ENCODE data around the gene PTPRA. TPM values are rescaled to one million over a fixed set of nuclear protein-coding genes. Genes with fewer than 3 reads are reported as not detected.

The PTPRA gene
- total RNA-seq, 1 experiment from 2014 or later = 47.2 TPM

- H3K27me3 Mint-ChIP-seq (ENCODE audit: low read depth) = no peaks in the 10 kb centered on the region; the same call in 1 of the 2 replicates
- CTCF ChIA-PET = interaction anchor here (0.9 kb wide), 1 partner anchor 94 kb away, joined by 4 read pairs; no protein-coding TSS in a partner anchor
- H3K36me3 Mint-ChIP-seq = peaks cover 28% of the 10 kb centered on the region
- no peak for DNase-seq (ENCODE audit: low spot score)
- POLR2A ChIA-PET = no interaction called here
- peaks cover 14% of the 10 kb centered on the region for H3K9me3 Mint-ChIP-seq
- peaks cover 8% of the 10 kb centered on the region for H3K4me1 Mint-ChIP-seq
- no peak overlapping the region for H3K4me3 Mint-ChIP-seq
- ATAC-seq = no peak
- H3K27ac Mint-ChIP-seq = peak overlapping the region; percentile 64; the same call in 1 of the 2 replicates
- no peak for TF ChIP-seq ZBTB21 (CRISPR knock-in tag; IDR thresholded peaks at IDR 0.05; ENCODE audit: borderline replicate concordance)
- no peak for TF ChIP-seq CREM (CRISPR knock-in tag; IDR thresholded peaks at IDR 0.05)
- no peak for TF ChIP-seq ZNF512 (CRISPR knock-in tag; IDR thresholded peaks at IDR 0.05; ENCODE audit: borderline replicate concordance)
- TF ChIP-seq AR (CRISPR knock-in tag; IDR thresholded peaks at IDR 0.05) = no peak
- TF ChIP-seq GTF2I (CRISPR knock-in tag; conservative IDR thresholded peaks at IDR 0.05) = no peak
- TF ChIP-seq EMX1 (CRISPR knock-in tag; IDR thresholded peaks at IDR 0.05) = no peak
- TF ChIP-seq MYBL2 (CRISPR knock-in tag; IDR thresholded peaks at IDR 0.05) = no peak
- no peak for TF ChIP-seq JUN (CRISPR knock-in tag; IDR thresholded peaks at IDR 0.05)
- no peak for TF ChIP-seq ZNF671 (CRISPR knock-in tag; IDR thresholded peaks at IDR 0.05)
- no peak for TF ChIP-seq TEAD1 (CRISPR knock-in tag; IDR thresholded peaks at IDR 0.05)
- no peak for TF ChIP-seq ZBTB43 (CRISPR knock-in tag; IDR thresholded peaks at IDR 0.05)
- TF ChIP-seq NR1H2 (CRISPR knock-in tag; IDR thresholded peaks at IDR 0.05) = no peak
- TF ChIP-seq HMGXB4 (CRISPR knock-in tag; IDR thresholded peaks at IDR 0.05) = no peak
- TF ChIP-seq RORB (CRISPR knock-in tag; IDR thresholded peaks at IDR 0.05) = no peak
- no peak for TF ChIP-seq ZSCAN18 (CRISPR knock-in tag; IDR thresholded peaks at IDR 0.05)
- no peak for TF ChIP-seq ZNF317 (CRISPR knock-in tag; IDR thresholded peaks at IDR 0.05; ENCODE audit: borderline replicate concordance, low read depth)
- no peak for TF ChIP-seq E2F4 (CRISPR knock-in tag; IDR thresholded peaks at IDR 0.05; ENCODE audit: borderline replicate concordance, low read depth)
- TF ChIP-seq TP53 (CRISPR knock-in tag; IDR thresholded peaks at IDR 0.05) = no peak
- no peak for TF ChIP-seq ZNF281 (CRISPR knock-in tag; IDR thresholded peaks at IDR 0.05)
Measured at GRCh38 chr20:2907519-2907918, 34.2 kb downstream of the PTPRA start.

All from WTC11 (cell line).